GM12891 (cell line): ENCODE measurements around the gene ARL14EPL.

Experiments
- PAX5 ChIP-seq: IDR thresholded peaks from 2 replicates; pipeline ENCODE4 v1.6.1; 2011; ENCODE audit warnings: low read length, moderate library complexity, mild to moderate bottlenecking; ENCODE audit not compliant: insufficient read depth, severe bottlenecking
- POLR2A ChIP-seq: IDR thresholded peaks from 2 replicates; pipeline ENCODE4 v1.6.1; 2011; ENCODE audit warnings: low read depth, low read length, control low read depth
- POLR2AphosphoS5 ChIP-seq: IDR thresholded peaks from 2 replicates; pipeline ENCODE4 v1.6.1; 2011; ENCODE audit warnings: low read depth, low read length, control low read depth
- POU2F2 ChIP-seq: IDR thresholded peaks from 2 replicates; pipeline ENCODE4 v1.6.1; 2011; ENCODE audit warnings: low read depth, mild to moderate bottlenecking, control low read depth, low read length, moderate library complexity
- SPI1 ChIP-seq: IDR thresholded peaks from 2 replicates; pipeline ENCODE4 v1.6.1; 2011; ENCODE audit warnings: low read depth, low read length, control low read depth
- TAF1 ChIP-seq: IDR thresholded peaks from 2 replicates; pipeline ENCODE4 v1.6.1; 2011; ENCODE audit warnings: low read depth, low read length, control low read depth

- TF ChIP-seq TAF1 (no peak), POLR2A (no peak), POLR2AphosphoS5 (no peak), SPI1 (no peak), PAX5 (no peak), POU2F2 (no peak)
Measured at GRCh38 chr5:116023619-116024018, 8.7 kb upstream of the ARL14EPL start.
